Osteocyte (in vitro differentiated cells): Measurements from ENCODE around the gene PDE4D. TPM values are rescaled to one million over a fixed set of nuclear protein-coding genes. Genes with fewer than 3 reads are reported as not detected.
A peak's percentile ranks its signal among the peaks of the same experiment; 100 is the strongest.

Experiments
- DNase-seq: peaks from one replicate; pipeline ENCODE4 v3.0.0; 2021; ENCODE audit warnings: mixed read lengths; ENCODE audit not compliant: unreplicated experiment; ENCODE audit errors: extremely low spot score
- H3K27ac Mint-ChIP-seq: one replicate; pipeline ENCODE4 v1.8.0; 2021; ENCODE audit warnings: mild to moderate bottlenecking, mixed read lengths; ENCODE audit not compliant: unreplicated experiment
- H3K27me3 Mint-ChIP-seq: one replicate; pipeline ENCODE4 v1.8.0; 2021; ENCODE audit warnings: mixed read lengths; ENCODE audit not compliant: unreplicated experiment
- H3K36me3 Mint-ChIP-seq: one replicate; pipeline ENCODE4 v1.8.0; 2021; ENCODE audit warnings: mixed read lengths; ENCODE audit not compliant: unreplicated experiment
- H3K4me1 Mint-ChIP-seq: one replicate; pipeline ENCODE4 v1.8.0; 2021; ENCODE audit warnings: mixed read lengths; ENCODE audit not compliant: unreplicated experiment
- H3K4me3 Mint-ChIP-seq: one replicate; pipeline ENCODE4 v1.8.0; 2021; ENCODE audit warnings: mild to moderate bottlenecking, moderate library complexity, mixed read lengths; ENCODE audit not compliant: unreplicated experiment
- H3K9me3 Mint-ChIP-seq: one replicate; pipeline ENCODE4 v1.8.0; 2021; ENCODE audit warnings: mixed read lengths; ENCODE audit not compliant: unreplicated experiment
- total RNA-seq: library from RNA; stranded (reverse); gene quantifications from 2 replicates; pipeline ENCODE4 v1.2.1, GENCODE V29; 2021
- TF ChIP-seq, protein P1 (sequence below): fragments of 200-600 bp; sonication (generic); IDR thresholded peaks from 2 replicates; pipeline ENCODE4 v1.5.0; 2021; ENCODE audit warnings: antibody characterized with exemption, mild to moderate bottlenecking, moderate library complexity

Gene PDE4D
- total RNA-seq, 1 donor from 2014 or later = 24.2 TPM

DNA sequence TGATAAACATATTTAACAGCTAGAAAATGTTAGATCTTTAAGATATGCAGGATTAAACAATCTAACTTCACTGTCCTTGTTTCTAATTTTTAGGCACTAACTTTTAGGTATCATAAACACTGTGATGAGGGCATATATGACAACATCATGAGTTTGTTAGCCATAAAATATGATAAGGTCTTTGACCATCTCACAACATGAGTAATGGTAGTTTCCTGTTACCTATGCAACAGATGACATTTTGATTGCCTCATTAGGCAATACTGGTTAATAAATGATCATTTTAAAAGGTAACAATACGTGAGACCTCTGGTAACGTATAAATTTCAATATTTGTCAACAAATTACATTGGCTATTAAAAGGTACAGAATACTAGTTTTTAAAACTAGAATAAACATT, 613.5 kb downstream of the PDE4D start:
- DNase-seq = no peak

DNA sequence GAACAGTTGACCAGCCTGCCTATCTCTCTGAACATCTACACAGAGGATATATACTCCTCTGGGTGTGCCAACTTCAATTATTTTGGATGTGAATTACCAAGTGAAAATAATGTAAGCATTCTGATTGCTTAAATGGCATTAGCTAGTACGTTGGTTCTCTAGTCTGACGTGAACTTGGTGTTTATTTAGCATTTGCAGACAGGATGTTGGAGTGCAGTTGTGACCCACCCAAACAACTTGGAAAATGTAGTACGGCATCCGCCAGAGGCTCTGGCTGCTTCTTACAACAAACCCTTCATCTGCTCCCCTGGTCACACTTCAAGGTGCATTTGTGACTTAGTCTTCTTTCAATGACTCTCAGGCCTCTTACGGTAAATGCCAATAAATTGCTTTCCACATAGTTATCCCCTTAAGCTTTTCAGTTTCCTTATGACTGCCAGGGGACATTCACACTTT, 616.6 kb downstream of the PDE4D start:
- Mint-ChIP-seq H3K27me3 (no peaks in the 10 kb centered on the region), H3K36me3 (no peaks in the 10 kb centered on the region), H3K9me3 (no peaks in the 10 kb centered on the region), H3K27ac (peak overlapping the region; percentile 86), H3K4me3 (no peak overlapping the region), H3K4me1 (peaks cover 56% of the 10 kb centered on the region)
- TF ChIP-seq, protein P1, sequence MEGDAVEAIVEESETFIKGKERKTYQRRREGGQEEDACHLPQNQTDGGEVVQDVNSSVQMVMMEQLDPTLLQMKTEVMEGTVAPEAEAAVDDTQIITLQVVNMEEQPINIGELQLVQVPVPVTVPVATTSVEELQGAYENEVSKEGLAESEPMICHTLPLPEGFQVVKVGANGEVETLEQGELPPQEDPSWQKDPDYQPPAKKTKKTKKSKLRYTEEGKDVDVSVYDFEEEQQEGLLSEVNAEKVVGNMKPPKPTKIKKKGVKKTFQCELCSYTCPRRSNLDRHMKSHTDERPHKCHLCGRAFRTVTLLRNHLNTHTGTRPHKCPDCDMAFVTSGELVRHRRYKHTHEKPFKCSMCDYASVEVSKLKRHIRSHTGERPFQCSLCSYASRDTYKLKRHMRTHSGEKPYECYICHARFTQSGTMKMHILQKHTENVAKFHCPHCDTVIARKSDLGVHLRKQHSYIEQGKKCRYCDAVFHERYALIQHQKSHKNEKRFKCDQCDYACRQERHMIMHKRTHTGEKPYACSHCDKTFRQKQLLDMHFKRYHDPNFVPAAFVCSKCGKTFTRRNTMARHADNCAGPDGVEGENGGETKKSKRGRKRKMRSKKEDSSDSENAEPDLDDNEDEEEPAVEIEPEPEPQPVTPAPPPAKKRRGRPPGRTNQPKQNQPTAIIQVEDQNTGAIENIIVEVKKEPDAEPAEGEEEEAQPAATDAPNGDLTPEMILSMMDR = no peak
- DNase-seq = no peak

More for the DNA sequence above, 613.5 kb downstream of the PDE4D start:
- Mint-ChIP-seq H3K9me3 (no peaks in the 10 kb centered on the region), H3K27me3 (no peaks in the 10 kb centered on the region), H3K4me1 (peaks cover 39% of the 10 kb centered on the region), H3K27ac (no peak overlapping the region), H3K36me3 (no peaks in the 10 kb centered on the region), H3K4me3 (no peak overlapping the region)
- TF ChIP-seq, protein P1 = no peak

DNA sequence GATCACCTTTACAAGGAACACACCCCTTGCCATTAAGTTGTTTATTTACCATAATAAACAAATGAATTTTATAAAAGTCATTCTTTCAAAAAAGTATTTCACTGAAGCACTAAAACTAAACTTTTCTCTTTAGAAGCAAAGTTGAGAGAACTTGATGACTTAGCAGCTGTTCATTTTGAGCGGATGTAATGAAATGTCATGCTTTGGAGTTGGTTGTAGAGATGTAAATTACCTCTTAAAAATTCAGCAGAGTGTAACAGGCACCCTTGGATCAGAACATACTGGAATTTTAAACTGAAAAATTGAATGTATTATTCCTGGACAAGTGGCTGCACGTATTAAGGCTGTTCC, 617.2 kb downstream of the PDE4D start:
- TF ChIP-seq, protein P1 = no peak
- peaks cover 56% of the 10 kb centered on the region for H3K4me1 Mint-ChIP-seq
- no peaks in the 10 kb centered on the region for H3K36me3 Mint-ChIP-seq
- H3K27me3 Mint-ChIP-seq = no peaks in the 10 kb centered on the region
- DNase-seq = no peak
- no peaks in the 10 kb centered on the region for H3K9me3 Mint-ChIP-seq
- H3K27ac Mint-ChIP-seq = peak overlapping the region; percentile 88
- peak overlapping the region; percentile 80 for H3K4me3 Mint-ChIP-seq

DNA sequence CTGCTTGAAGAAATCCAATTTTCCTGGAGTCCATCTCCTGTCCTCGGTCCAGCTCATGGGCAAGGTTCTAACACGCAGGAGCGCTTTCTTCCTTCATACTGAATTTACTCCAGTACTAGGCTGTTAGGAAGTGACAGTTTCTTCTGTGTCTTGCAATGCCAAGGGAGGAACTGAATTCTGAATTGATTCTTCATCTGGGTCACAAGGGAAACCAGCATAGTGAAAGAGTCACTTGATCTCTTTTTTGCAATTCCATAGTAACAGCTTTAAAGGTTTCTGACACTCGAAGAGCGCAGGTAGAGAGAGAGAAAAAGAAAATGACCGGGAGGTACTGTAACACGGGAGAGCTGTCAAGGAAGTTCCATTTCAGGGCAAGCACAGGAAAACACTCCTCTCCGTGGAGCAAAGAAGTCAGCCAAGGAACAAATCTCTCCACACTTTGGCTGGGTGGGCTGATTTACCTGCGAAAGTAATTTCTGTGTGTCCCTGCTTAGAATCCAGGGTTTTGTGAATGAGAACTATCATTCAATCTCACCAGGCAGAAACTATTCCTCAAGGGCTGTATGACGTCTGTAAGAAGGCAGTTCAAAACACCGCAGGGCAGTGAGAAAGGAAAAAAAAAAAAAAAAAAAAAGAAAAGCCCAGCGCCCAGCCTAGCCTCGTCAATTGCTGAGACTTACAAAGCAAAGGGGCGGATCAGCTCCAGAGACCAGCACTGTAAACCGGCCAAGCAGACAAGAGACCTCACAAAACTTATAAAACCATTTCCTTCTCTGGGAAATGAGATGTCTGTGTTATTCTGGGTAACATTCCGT, 617.8 kb downstream of the PDE4D start:
- DNase-seq = no peak

DNA sequence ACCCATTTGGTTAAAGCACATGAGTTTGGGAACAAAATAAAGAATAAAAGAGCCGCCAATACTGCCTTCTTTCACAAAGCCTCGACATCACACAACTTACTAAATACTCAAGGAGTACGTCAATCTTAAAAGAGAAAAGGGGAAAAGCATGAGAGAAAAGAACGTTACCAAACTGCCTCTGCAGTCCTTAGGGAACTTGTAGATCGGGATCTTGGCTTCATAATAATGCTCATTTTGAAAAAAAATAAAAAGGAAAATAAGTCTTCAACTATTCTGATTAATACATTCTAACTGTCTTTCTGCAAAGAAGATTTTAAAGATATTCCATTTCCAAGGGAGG, 618.4 kb downstream of the PDE4D start:
- no peaks in the 10 kb centered on the region for H3K36me3 Mint-ChIP-seq
- H3K4me1 Mint-ChIP-seq = peaks cover 56% of the 10 kb centered on the region
- no peak for DNase-seq
- no peaks in the 10 kb centered on the region for H3K27me3 Mint-ChIP-seq
- H3K4me3 Mint-ChIP-seq = peak overlapping the region; percentile 80
- H3K9me3 Mint-ChIP-seq = no peaks in the 10 kb centered on the region
- TF ChIP-seq, protein P1 = no peak
- peak overlapping the region; percentile 88 for H3K27ac Mint-ChIP-seq

More for the DNA sequence above, 617.8 kb downstream of the PDE4D start:
- Mint-ChIP-seq H3K27ac (peak overlapping the region; percentile 88), H3K27me3 (no peaks in the 10 kb centered on the region), H3K4me1 (peaks cover 56% of the 10 kb centered on the region), H3K36me3 (no peaks in the 10 kb centered on the region), H3K4me3 (peak overlapping the region; percentile 80), H3K9me3 (no peaks in the 10 kb centered on the region)
- TF ChIP-seq, protein P1 = no peak
